ENCODE data around the gene TRAPPC3.

The TRAPPC3 gene

DNA sequence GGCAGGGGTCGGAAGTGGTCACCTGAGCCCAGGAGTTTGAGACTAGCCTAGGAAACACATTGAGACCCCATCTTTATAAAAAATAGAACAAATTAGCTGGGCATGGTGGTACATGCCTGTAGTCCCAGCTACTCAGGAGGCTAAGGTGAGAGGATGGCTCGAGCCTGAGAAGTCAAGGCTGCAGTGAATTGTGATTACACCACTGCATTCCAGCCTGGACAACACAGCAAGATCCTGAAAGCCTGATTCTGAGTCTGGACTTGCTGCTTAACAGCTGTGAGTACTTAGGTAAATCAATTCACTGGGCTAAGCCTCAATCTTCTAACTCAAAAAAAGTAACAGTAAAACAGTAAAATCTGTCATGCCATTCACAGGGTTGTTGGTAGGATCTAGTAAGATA lies 4.9 kb downstream of the TRAPPC3 start:
- no peak overlapping the region for H3K4me2 ChIP-seq (ENCODE audit: low read depth, low read length, poor library complexity, severe bottlenecking)
- H2AFZ ChIP-seq (ENCODE audit: low read depth, low read length, severe bottlenecking): no peak overlapping the region
- H3K79me2 ChIP-seq (ENCODE audit: insufficient read depth, low read length): peaks cover 38% of the 10 kb centered on the region
- H3F3A ChIP-seq (ENCODE audit: insufficient read depth): no peaks in the 10 kb centered on the region
- no peak overlapping the region for H3K4me3 ChIP-seq (ENCODE audit: insufficient read depth, low read length, poor library complexity, severe bottlenecking)
- H4K20me1 ChIP-seq (ENCODE audit: low read depth, low read length): no peaks in the 10 kb centered on the region
- no peak overlapping the region for H3K27ac ChIP-seq (ENCODE audit: low read depth, low read length)
- H3K36me3 ChIP-seq (ENCODE audit: low read length): no peaks in the 10 kb centered on the region
- no peak for TF ChIP-seq EZH2phosphoT487 (conservative IDR thresholded peaks at IDR 0.05; ENCODE audit: low read length)
- TF ChIP-seq, protein P1, sequence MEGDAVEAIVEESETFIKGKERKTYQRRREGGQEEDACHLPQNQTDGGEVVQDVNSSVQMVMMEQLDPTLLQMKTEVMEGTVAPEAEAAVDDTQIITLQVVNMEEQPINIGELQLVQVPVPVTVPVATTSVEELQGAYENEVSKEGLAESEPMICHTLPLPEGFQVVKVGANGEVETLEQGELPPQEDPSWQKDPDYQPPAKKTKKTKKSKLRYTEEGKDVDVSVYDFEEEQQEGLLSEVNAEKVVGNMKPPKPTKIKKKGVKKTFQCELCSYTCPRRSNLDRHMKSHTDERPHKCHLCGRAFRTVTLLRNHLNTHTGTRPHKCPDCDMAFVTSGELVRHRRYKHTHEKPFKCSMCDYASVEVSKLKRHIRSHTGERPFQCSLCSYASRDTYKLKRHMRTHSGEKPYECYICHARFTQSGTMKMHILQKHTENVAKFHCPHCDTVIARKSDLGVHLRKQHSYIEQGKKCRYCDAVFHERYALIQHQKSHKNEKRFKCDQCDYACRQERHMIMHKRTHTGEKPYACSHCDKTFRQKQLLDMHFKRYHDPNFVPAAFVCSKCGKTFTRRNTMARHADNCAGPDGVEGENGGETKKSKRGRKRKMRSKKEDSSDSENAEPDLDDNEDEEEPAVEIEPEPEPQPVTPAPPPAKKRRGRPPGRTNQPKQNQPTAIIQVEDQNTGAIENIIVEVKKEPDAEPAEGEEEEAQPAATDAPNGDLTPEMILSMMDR (IDR thresholded peaks at IDR 0.05; ENCODE audit: insufficient read depth, low read length, poor library complexity, severe bottlenecking): no peak
- no peak overlapping the region for H3K9ac ChIP-seq (ENCODE audit: low read length)
- H3K27me3 ChIP-seq (ENCODE audit: low read length): no peaks in the 10 kb centered on the region
- no peaks in the 10 kb centered on the region for H3K9me3 ChIP-seq (ENCODE audit: insufficient read depth, low read length)
- H3K9me2 ChIP-seq (replicated peaks; ENCODE audit: insufficient read depth, low read length): no peaks in the 10 kb centered on the region

DNA sequence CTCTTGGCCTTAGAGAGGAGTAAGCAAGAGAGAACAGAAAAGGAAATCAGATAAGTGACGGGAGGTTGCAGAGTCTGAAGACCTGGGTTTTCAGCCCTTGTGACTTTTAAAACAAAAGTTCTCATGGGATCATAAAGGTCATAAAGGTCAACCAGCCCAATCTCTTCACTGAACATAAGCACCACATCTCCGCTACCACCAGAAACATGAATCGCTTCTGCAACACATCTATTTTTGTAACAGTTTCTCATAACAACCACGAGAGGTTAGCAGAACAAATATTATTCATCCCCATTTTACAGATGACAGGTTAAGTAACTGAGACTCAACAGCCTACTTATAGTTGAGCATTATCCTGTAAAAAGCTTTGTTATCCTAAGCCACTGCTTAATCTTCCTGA lies 5.9 kb downstream of the TRAPPC3 start:
- no peaks in the 10 kb centered on the region for H3K9me3 ChIP-seq (ENCODE audit: insufficient read depth, low read length)
- H3K9me2 ChIP-seq (replicated peaks; ENCODE audit: insufficient read depth, low read length): no peaks in the 10 kb centered on the region
- no peaks in the 10 kb centered on the region for H4K20me1 ChIP-seq (ENCODE audit: low read depth, low read length)
- H3K36me3 ChIP-seq (ENCODE audit: low read length): 0 out of 2 replicates have a peak, but pooled peaks cover under 1% of the 10 kb centered on the region
- peaks cover 31% of the 10 kb centered on the region for H3K79me2 ChIP-seq (ENCODE audit: insufficient read depth, low read length)
- H3F3A ChIP-seq (ENCODE audit: insufficient read depth): no peaks in the 10 kb centered on the region
- H3K4me3 ChIP-seq (ENCODE audit: insufficient read depth, low read length, poor library complexity, severe bottlenecking): no peak overlapping the region
- no peak overlapping the region for H2AFZ ChIP-seq (ENCODE audit: low read depth, low read length, severe bottlenecking)
- no peak overlapping the region for H3K4me2 ChIP-seq (ENCODE audit: low read depth, low read length, poor library complexity, severe bottlenecking)
- no peak overlapping the region for H3K9ac ChIP-seq (ENCODE audit: low read length)
- no peak overlapping the region for H3K27ac ChIP-seq (ENCODE audit: low read depth, low read length)
- H3K27me3 ChIP-seq (ENCODE audit: low read length): no peaks in the 10 kb centered on the region
- TF ChIP-seq, protein P1 (IDR thresholded peaks at IDR 0.05; ENCODE audit: insufficient read depth, low read length, poor library complexity, severe bottlenecking): no peak
- TF ChIP-seq EZH2phosphoT487 (conservative IDR thresholded peaks at IDR 0.05; ENCODE audit: low read length): no peak

DNA sequence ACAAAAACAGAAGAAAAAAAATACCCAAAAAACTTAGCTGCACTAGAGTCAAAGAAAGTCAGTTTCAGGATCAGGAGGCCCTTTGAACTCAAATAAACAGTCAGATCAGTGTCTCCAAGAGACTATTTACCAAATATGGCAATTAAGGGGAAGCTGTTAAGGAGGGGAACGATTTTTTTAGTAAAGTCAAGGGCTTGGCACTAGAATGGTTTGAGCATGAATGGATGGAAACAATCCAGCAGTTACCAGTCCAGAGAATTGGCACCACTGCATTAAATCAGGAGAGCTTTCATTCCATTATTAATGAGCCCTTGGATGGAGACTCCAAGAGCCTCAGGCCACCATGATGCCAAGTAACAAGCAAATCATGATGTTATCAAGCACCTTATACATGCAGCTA lies 7.2 kb downstream of the TRAPPC3 start:
- no peaks in the 10 kb centered on the region for H4K20me1 ChIP-seq (ENCODE audit: low read depth, low read length)
- no peak for TF ChIP-seq EZH2phosphoT487 (conservative IDR thresholded peaks at IDR 0.05; ENCODE audit: low read length)
- TF ChIP-seq, protein P1 (IDR thresholded peaks at IDR 0.05; ENCODE audit: insufficient read depth, low read length, poor library complexity, severe bottlenecking): no peak
- no peak overlapping the region for H3K9ac ChIP-seq (ENCODE audit: low read length)
- no peaks in the 10 kb centered on the region for H3K27me3 ChIP-seq (ENCODE audit: low read length)
- H3K4me2 ChIP-seq (ENCODE audit: low read depth, low read length, poor library complexity, severe bottlenecking): no peak overlapping the region
- no peaks in the 10 kb centered on the region for H3K9me2 ChIP-seq (replicated peaks; ENCODE audit: insufficient read depth, low read length)
- no peak overlapping the region for H3K4me3 ChIP-seq (ENCODE audit: insufficient read depth, low read length, poor library complexity, severe bottlenecking)
- no peak overlapping the region for H2AFZ ChIP-seq (ENCODE audit: low read depth, low read length, severe bottlenecking)
- no peak overlapping the region for H3K27ac ChIP-seq (ENCODE audit: low read depth, low read length)
- no peaks in the 10 kb centered on the region for H3K9me3 ChIP-seq (ENCODE audit: insufficient read depth, low read length)
- peaks cover 19% of the 10 kb centered on the region for H3K79me2 ChIP-seq (ENCODE audit: insufficient read depth, low read length)
- no peaks in the 10 kb centered on the region for H3F3A ChIP-seq (ENCODE audit: insufficient read depth)
- H3K36me3 ChIP-seq (ENCODE audit: low read length): 0 out of 2 replicates have a peak, but pooled peaks cover 5% of the 10 kb centered on the region

Measured in SU-DHL-6 (cell line).